HT1080 (cell line): ENCODE data around the gene SREK1. TPM values are rescaled to one million over a fixed set of nuclear protein-coding genes. Genes with fewer than 3 reads are reported as not detected.
A peak's percentile ranks its signal among the peaks of the same experiment; 100 is the strongest.
"Not testable (repeated sequence)": the region's sequence is repeated elsewhere in the genome, so short reads cannot be mapped to it uniquely, and the experiment has no call there.

Experiments
- DNase-seq: peaks from one replicate; pipeline ENCODE4 v3.0.0-alpha.2; 2015; ENCODE audit warnings: low read depth
- polyA plus RNA-seq, 2 experiments: library from polyadenylated mRNA; depleted of rRNA; stranded (reverse); fragments of >200 nt; gene quantifications; 2 replicates each; pipeline ENCODE4 v1.2.3, GENCODE V29; 2015
- total RNA-seq: library from RNA; depleted of rRNA; stranded (reverse); fragments of >200 nt; shearing (Covaris generic); gene quantifications from 2 replicates; pipeline ENCODE4 v1.2.3, GENCODE V29; 2014; rRNA removed

Gene SREK1, protein sequence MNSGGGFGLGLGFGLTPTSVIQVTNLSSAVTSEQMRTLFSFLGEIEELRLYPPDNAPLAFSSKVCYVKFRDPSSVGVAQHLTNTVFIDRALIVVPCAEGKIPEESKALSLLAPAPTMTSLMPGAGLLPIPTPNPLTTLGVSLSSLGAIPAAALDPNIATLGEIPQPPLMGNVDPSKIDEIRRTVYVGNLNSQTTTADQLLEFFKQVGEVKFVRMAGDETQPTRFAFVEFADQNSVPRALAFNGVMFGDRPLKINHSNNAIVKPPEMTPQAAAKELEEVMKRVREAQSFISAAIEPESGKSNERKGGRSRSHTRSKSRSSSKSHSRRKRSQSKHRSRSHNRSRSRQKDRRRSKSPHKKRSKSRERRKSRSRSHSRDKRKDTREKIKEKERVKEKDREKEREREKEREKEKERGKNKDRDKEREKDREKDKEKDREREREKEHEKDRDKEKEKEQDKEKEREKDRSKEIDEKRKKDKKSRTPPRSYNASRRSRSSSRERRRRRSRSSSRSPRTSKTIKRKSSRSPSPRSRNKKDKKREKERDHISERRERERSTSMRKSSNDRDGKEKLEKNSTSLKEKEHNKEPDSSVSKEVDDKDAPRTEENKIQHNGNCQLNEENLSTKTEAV
- 47.5 and 87.6 TPM in 2 replicates for total RNA-seq
- polyA plus RNA-seq (2015; cell fraction: cytosol; rRNA removed): 18.3 and 20.3 TPM in 2 replicates
- polyA plus RNA-seq (2015; cell fraction: nucleus; rRNA removed): 167 and 169 TPM in 2 replicates

GRCh38 chr5:66144074-66144833, at the start of gene SREK1:
TSS of gene SREK1 (plus strand) at chr5:66144300. CDS start at chr5:66144377, 77 bp downstream.
- peak; percentile 94 for DNase-seq

DNA sequence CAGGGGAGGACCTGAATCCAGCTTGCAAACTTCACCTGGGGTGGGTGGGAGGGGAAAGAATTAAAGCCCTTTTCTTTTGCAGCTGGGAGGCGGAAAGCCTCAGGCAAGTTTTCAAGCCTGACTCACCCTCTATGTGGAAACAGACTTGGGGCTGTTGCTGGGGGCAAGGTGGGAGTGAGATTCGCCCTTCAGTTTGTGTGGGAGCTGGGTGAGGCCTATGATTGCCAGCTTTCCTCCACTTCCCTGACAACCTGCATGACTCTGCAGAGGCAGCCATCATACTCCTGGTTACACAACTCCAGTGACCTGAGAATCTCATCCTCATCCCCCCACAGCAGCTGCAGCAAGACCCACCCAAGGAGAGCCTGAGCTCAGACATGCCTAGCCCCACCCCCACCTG, 43.2 kb upstream of the SREK1 start:
- no peak for DNase-seq

DNA sequence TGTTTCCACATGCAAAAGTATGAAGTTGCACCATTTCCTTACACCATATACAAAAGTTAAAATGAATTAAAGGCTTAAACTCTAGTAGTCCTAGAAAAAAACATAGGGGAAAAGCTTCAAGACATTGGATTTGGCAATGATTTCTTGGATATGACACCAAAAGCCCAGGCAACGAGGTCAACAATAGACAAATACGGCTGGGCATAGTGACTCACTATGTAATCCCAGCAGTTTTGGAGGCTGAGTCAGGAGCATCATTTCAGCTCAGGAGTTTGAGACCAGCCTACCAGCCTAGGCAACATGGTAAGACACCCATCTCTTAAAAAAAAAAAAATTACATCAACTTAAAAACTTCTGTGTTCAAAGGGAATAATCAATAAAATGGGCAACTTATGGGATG, 30.9 kb upstream of the SREK1 start:
- peak; percentile 93 for DNase-seq

GRCh38 chr5:66118304-66118703, 25.8 kb upstream of the SREK1 start:
- no peak for DNase-seq

DNA sequence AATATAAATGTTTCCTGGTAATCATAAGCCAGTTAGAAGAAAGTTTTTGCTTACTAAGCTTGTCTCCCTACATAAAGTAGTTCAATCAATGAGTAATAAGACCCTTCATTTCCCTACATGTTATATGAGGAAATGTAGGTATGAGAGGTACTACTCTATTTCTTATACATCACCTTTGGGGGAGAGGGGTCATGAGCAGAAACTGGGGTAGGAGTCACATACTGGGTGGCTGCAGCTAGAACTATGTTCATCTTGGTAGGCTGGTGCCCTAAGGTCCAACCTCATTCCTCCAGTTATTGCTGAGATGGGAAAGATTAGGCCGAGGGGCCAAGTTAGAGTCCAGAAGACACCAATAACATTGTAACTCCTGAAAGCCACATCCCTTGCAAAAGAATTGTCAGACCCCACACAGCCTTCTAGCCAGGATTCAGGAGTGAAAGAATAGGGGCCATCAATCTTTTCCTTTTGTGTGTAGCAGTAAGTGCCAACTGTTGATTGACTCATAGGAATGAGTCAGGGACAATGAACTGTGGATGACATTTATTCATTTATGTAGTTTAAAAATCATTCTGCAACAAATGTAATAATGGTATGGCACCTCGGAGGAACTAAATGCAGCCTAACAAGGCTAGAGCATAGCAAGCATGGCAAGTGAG, 21.6 kb upstream of the SREK1 start:
- DNase-seq: peak; percentile 65

GRCh38 chr5:66129144-66129543, 15.0 kb upstream of the SREK1 start:
- no peak for DNase-seq

GRCh38 chr5:66130493-66130892, 13.6 kb upstream of the SREK1 start:
- no peak for DNase-seq

DNA sequence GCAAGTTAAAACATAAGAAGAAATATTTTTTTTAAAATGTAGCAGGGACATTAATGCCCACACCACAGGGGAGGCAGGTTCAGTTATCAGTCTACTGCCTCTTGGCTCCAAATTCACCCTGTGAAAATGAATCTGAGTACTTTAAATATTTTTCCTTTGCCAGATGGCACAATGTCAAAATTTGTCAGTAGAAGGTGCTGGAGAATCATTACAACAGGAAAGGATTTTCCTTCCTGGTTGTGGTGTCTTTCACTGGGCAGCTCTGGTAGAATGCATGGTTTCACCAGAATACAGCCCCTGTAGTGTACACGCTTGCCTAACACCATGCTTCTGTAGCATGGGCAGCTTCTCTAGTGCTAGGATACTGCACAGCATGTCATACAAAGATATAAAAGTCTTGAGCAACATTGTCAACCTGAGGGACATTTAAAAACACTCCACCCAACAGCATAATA, 9.7 kb upstream of the SREK1 start:
- DNase-seq: no peak

GRCh38 chr5:66136053-66136452, 8.0 kb upstream of the SREK1 start:
- DNase-seq: no peak

- not testable (repeated sequence) for DNase-seq
These were observed 7.2 kb upstream of the SREK1 start for GRCh38 chr5:66136944-66137343.

GRCh38 chr5:66138637-66139317, 5.3 kb upstream of the SREK1 start:
- no peak for DNase-seq

GRCh38 chr5:66139318-66139712, 4.8 kb upstream of the SREK1 start:
- no peak for DNase-seq

DNA sequence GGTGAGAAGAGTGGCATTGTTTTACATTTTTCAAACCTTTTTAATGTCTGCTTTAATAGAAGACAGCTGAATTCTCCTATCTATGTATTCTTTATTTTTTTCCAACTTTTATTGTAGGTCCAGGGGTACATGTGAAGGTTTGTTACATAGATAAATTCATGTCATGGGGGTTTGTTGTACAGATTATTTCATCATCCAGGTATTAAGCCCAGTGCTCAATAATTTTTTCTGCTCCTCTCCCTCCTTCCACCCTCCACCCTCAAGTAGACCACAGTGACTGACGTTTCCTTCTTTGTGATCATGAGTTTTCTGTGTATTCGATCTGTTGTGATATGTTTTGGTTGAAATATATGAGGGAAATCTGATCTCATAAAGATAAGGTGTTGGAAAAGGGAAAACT, 1.7 kb upstream of the SREK1 start:
- no peak for DNase-seq

- no peak for DNase-seq
These were observed 527 bp upstream of the SREK1 start for GRCh38 chr5:66143473-66144073.

DNA sequence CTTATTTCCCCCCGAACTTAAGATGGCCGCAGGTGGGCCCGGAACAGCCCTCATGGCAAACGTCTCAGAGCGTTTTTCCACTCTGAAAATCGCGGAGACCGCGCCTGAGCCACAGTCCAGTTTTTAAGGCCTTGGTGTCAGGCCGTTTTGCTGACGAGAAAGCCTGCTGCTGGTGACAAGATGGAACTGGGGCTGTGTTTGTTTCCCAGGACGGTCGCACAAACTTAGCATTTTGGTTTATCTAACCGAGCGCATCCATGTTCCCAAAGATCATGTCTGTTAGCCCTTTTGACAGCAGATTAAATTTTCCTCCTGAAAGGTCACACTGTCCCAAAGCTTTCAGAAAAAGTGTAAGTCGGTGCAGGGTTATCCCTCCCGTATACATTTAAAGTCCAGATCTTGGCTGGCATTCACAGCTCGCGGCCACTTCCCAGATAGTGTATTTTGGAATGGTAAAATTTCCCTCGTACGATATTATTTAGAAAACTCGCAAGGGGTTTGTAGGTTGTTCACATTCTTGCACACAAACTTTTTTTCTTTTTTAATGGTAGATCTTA, 812 bp downstream of the SREK1 start:
- no peak for DNase-seq

- DNase-seq: no peak
These were observed 1.6 kb downstream of the SREK1 start for GRCh38 chr5:66145737-66146136.

- DNase-seq: no peak
These were observed 5.8 kb downstream of the SREK1 start for GRCh38 chr5:66149950-66150349.

GRCh38 chr5:66151030-66151429, 6.9 kb downstream of the SREK1 start:
- DNase-seq: no peak

DNA sequence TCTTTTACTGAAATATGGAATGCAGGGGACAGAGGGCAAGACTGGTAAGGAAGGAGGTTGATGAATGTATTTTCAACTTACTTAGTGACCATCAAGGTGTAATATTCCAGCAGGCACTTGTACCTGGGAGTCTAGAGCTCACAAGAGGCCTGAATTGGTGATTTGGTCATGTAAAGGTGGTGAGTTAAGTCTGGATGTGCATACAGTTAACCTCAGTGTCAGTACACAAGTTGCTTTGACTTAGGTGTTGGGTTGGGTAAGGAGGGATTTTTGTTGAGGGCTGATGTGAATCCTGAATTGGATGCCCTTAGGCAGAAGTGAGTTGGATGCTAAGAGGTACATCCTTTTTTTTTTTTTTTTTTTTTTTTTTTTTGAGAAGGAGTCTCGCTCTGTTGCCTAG, 7.4 kb downstream of the SREK1 start:
- DNase-seq: no peak

DNA sequence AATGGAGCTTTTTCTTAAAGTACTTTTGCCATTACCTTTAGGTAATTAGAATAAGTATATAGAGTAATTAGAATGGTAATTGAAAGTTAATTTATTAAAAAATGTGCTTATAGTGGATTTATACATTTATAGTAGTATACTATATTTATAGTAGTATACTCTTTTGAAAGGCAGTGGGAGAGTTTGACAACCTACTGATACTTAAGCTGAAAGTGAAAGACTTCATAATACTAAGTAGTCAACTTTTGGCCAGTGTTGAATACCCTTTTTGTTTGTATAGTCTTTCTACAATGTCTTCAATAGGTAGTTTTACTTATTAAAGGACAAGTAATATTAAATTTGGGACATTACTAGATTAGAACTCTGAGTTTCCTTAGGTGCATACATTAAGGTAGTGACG, 12.9 kb downstream of the SREK1 start:
- DNase-seq: no peak
